Measurements from ENCODE around the gene NTRK1.

NTRK1 gene

DNA sequence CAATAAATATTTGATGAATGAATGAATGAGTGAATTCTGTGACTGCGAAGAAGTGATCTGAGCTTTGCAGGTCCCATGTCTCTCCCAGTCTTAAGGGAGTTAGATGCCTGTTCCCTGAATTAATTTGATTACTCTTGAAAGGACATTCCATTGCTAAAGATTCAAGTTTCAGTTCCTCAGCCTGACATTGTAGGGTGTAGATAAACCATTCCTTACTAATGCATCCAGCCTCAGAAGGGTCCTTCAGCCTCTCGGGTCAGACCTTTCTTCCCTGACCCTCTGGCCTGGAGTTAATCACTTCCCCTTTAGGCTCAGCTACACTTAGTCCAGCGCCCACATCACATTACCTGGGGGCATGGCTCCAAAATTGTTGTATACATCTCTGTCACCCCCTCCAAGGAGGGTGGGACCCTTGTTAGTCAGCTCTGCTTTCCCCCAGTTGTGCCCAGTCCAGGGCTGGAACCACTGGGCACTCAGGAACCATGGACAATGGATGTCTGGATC, 4.3 kb upstream of the NTRK1 start:
- H3K27me3 ChIP-seq (ENCODE audit: insufficient read depth, poor library complexity, severe bottlenecking) = peaks cover 48% of the 10 kb centered on the region
- no peak for DNase-seq (ENCODE audit: low read depth in 1 of 2, low spot score in 1 of 2)
- TF ChIP-seq SPI1 (IDR thresholded peaks at IDR 0.05; ENCODE audit: borderline replicate concordance, low read depth) = 0 out of 2 replicates have a peak, but pooled peaks have one; percentile 7
- TF ChIP-seq, protein P1, sequence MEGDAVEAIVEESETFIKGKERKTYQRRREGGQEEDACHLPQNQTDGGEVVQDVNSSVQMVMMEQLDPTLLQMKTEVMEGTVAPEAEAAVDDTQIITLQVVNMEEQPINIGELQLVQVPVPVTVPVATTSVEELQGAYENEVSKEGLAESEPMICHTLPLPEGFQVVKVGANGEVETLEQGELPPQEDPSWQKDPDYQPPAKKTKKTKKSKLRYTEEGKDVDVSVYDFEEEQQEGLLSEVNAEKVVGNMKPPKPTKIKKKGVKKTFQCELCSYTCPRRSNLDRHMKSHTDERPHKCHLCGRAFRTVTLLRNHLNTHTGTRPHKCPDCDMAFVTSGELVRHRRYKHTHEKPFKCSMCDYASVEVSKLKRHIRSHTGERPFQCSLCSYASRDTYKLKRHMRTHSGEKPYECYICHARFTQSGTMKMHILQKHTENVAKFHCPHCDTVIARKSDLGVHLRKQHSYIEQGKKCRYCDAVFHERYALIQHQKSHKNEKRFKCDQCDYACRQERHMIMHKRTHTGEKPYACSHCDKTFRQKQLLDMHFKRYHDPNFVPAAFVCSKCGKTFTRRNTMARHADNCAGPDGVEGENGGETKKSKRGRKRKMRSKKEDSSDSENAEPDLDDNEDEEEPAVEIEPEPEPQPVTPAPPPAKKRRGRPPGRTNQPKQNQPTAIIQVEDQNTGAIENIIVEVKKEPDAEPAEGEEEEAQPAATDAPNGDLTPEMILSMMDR (IDR thresholded peaks at IDR 0.05; ENCODE audit: insufficient read depth, low read length) = no peak

DNA sequence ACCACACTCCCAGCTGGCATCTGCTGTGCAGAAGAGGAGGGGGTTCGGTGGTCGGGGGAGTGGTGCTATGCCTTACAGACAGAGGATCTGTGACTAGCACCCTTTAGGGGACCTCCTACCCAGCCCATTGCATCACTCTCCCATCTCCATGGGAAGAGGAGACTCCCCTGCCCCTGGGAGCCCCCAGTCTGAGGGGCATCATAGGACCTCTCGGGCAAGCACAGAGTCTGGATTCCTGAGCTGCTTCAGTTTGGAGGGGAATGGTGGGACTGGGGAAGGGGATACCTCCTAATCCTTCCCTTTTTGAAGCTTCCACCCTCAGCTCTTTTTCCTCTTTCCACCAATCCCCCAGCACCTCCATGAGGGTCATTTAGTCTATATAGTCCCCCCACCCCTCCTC, 3.1 kb upstream of the NTRK1 start:
- DNase-seq (ENCODE audit: low read depth in 1 of 2, low spot score in 1 of 2) = no peak
- no peak overlapping the region for H3K27ac ChIP-seq (replicated peaks)
- no peak overlapping the region for H3K4me3 ChIP-seq (replicated peaks; ENCODE audit: insufficient read depth, low read length)
- TF ChIP-seq REST (IDR thresholded peaks at IDR 0.05; ENCODE audit: insufficient replicate concordance, low read depth) (no peak), POLR2AphosphoS5 (IDR thresholded peaks at IDR 0.05; ENCODE audit: low read depth) (no peak), GABPA (IDR thresholded peaks at IDR 0.05; ENCODE audit: low read depth) (no peak)
- peaks cover 58% of the 10 kb centered on the region for H3K27me3 ChIP-seq (ENCODE audit: insufficient read depth, poor library complexity, severe bottlenecking)

More for the DNA sequence above, 4.3 kb upstream of the NTRK1 start:
- Histone ChIP-seq H3K4me3 (replicated peaks; ENCODE audit: insufficient read depth, low read length) (no peak overlapping the region), H3K27ac (replicated peaks) (no peak overlapping the region)

DNA sequence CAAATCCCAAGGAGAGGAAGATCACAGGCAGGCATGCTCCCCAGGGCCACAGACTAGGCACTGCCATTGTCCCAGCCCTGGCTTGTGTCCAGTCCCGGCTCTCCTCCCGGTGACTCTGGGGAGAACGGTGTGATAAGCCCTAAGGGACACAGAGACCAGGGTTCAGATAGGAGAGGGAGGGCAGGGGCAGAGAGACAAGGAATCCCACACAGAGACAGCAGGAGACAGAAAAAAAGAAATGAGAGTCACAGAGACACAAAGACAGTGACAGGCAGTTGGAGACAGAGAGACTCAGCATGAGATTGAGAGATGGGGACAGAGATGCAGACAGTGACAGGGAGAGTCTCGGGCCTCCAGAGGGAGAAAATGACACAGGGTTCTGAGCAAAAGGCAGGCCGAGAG, 2.1 kb upstream of the NTRK1 start:
- DNase-seq (ENCODE audit: low read depth in 1 of 2, low spot score in 1 of 2) = no peak

More for the DNA sequence above, 2.1 kb upstream of the NTRK1 start:
- no peak overlapping the region for H3K27ac ChIP-seq (replicated peaks)
- no peak for TF ChIP-seq GABPA (IDR thresholded peaks at IDR 0.05; ENCODE audit: low read depth)
- TF ChIP-seq SPI1 (IDR thresholded peaks at IDR 0.05; ENCODE audit: borderline replicate concordance, low read depth) = no peak
- TF ChIP-seq POLR2AphosphoS5 (IDR thresholded peaks at IDR 0.05; ENCODE audit: low read depth) = no peak
- no peak for TF ChIP-seq REST (IDR thresholded peaks at IDR 0.05; ENCODE audit: insufficient replicate concordance, low read depth)
- TF ChIP-seq, protein P1 (IDR thresholded peaks at IDR 0.05; ENCODE audit: insufficient read depth, low read length) = no peak
- H3K4me3 ChIP-seq (replicated peaks; ENCODE audit: insufficient read depth, low read length) = no peak overlapping the region
- peaks cover 64% of the 10 kb centered on the region for H3K27me3 ChIP-seq (ENCODE audit: insufficient read depth, poor library complexity, severe bottlenecking)
